GM23248 (cell line): ENCODE measurements around the gene COL13A1. TPM values are rescaled to one million over a fixed set of nuclear protein-coding genes. Genes with fewer than 3 reads are reported as not detected.

Source experiments
- DNase-seq: peaks from one replicate; pipeline ENCODE4 v3.0.0-alpha.2; 2015
- H2AFZ ChIP-seq: fragments of 200-600 bp; sonication (generic); 2 replicates; pipeline ENCODE4 v1.6.1; 2016; ENCODE audit warnings: antibody characterized with exemption
- H3F3A ChIP-seq: fragments of 200-600 bp; sonication (generic); 2 replicates; pipeline ENCODE4 v1.6.1; 2016; ENCODE audit warnings: mild to moderate bottlenecking, antibody characterized with exemption, mixed run types; ENCODE audit not compliant: insufficient read depth
- H3K27ac ChIP-seq: fragments of 200-600 bp; sonication (generic); 2 replicates; pipeline ENCODE4 v1.5.1; 2016; ENCODE audit warnings: mild to moderate bottlenecking
- H3K27me3 ChIP-seq: fragments of 200-600 bp; sonication (generic); replicated peaks from 2 replicates; pipeline ENCODE4 v1.6.1; 2016; ENCODE audit warnings: mild to moderate bottlenecking; ENCODE audit not compliant: insufficient read depth
- H3K36me3 ChIP-seq: fragments of 200-600 bp; sonication (generic); 2 replicates; pipeline ENCODE4 v1.6.1; 2016; ENCODE audit warnings: low read depth, mild to moderate bottlenecking
- H3K4me1 ChIP-seq: fragments of 200-600 bp; sonication (generic); 2 replicates; pipeline ENCODE4 v1.6.1; 2016; ENCODE audit warnings: mild to moderate bottlenecking; ENCODE audit not compliant: insufficient read depth
- H3K4me2 ChIP-seq: fragments of 200-600 bp; sonication (generic); one replicate; pipeline ENCODE4 v1.6.1; 2016; ENCODE audit warnings: mild to moderate bottlenecking; ENCODE audit not compliant: unreplicated experiment
- H3K4me3 ChIP-seq: fragments of 200-600 bp; sonication (generic); 2 replicates; pipeline ENCODE4 v1.5.1; 2016; ENCODE audit warnings: mild to moderate bottlenecking
- H3K79me2 ChIP-seq: fragments of 200-600 bp; sonication (generic); 2 replicates; pipeline ENCODE4 v1.6.1; 2016; ENCODE audit warnings: mild to moderate bottlenecking; ENCODE audit not compliant: insufficient read depth
- H3K9ac ChIP-seq: fragments of 200-600 bp; sonication (generic); 2 replicates; pipeline ENCODE4 v1.6.1; 2016; ENCODE audit warnings: mild to moderate bottlenecking
- H3K9me2 ChIP-seq: fragments of 200-600 bp; sonication (generic); 2 replicates; pipeline ENCODE4 v1.6.1; 2016; ENCODE audit warnings: mixed run types, mild to moderate bottlenecking, moderate library complexity; ENCODE audit not compliant: insufficient read depth
- H3K9me3 ChIP-seq: fragments of 200-600 bp; sonication (generic); one replicate; pipeline ENCODE4 v1.6.1; 2017; ENCODE audit warnings: low read depth
- H4K20me1 ChIP-seq: fragments of 200-600 bp; sonication (generic); 2 replicates; pipeline ENCODE4 v1.6.0; 2016; ENCODE audit not compliant: insufficient read depth
- EZH2 ChIP-seq: fragments of 200-600 bp; sonication (generic); IDR thresholded peaks from 2 replicates; pipeline ENCODE4 v1.6.1; 2018; ENCODE audit warnings: antibody characterized with exemption, mild to moderate bottlenecking; ENCODE audit not compliant: insufficient read depth, poor library complexity, severe bottlenecking
- EZH2phosphoT487 ChIP-seq: fragments of 200-600 bp; sonication (generic); IDR thresholded peaks from 2 replicates; pipeline ENCODE4 v1.6.1; 2018; ENCODE audit warnings: antibody characterized with exemption, moderate library complexity, mild to moderate bottlenecking, low read depth; ENCODE audit not compliant: insufficient read depth
- WGBS, 2 experiments: methylation state at CpG; one replicate each; pipeline ENCODE4 v1.1.6; 2015 to 2017; ENCODE audit warnings: low lambda C conversion rate in 2 of 2, low coverage in 1 of 2; ENCODE audit errors: missing lambda C conversion rate in 2 of 2; 5-methylcytosine and 5-hydroxymethylcytosine counted together
- in situ Hi-C: fragments of 300-500 bp; cut with MboI; formaldehyde crosslinking; loops from 2 replicates; pipeline ENCODE4 v1.15.0; 2020
- polyA plus RNA-seq: library from polyadenylated mRNA; unstranded; fragments of >200 nt; fragmentation: Nextera tagmentation; extraction: Ambion mirVana; gene quantifications from 2 replicates; pipeline ENCODE4 v1.2.1, GENCODE V29; 2016
- total RNA-seq: library from RNA; depleted of rRNA; stranded (reverse); fragments of >200 nt; shearing (Covaris generic); gene quantifications from 2 replicates; pipeline ENCODE4 v1.2.3, GENCODE V29; 2014

COL13A1 gene
- total and polyA plus RNA-seq, 2 experiments from 2014 or later, result 12.8 to 17.3 TPM

DNA sequence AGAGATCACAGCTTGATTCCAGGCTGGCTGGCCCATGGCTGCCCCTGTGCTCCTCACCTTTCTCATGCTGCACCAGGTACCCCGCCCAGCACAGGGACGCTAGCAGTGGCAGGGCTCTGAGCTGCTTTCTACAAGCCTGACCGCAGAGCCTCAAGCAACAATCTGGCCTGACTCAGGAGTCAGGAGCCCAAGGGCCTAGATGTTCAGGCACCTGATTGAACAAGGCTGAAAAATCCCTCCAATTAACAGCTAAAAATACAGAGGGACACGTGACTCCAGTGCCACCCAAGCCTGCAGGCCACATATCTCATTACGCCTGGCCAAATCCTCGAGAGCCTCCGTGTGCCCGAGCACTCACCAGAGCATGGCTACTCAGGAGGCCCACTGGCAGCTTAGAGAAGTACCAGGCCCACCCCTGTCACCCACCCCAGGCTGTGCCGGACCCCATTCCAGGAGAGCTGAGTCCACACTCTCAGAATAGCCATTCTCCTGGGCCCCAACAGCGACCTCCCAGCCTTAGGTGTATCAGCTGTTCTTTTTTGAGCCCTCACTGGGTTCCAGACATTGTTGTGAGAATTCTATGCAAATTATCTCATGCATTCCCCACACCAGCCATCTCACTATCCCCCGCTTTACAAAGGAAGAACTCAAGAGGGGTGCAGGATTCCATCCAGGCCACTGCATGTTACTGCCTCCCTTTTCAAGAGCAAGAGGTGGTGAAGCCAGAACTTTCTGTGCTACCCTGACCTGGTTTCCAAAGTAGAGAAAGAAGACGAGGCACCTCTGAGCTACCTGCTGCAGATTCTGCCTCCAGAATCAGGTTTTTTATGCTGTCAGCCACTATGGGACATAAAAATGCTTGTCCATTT, 98.3 kb downstream of the COL13A1 start:
- TF ChIP-seq EZH2phosphoT487, result no peak
- no peak for TF ChIP-seq EZH2
- no peaks in the 10 kb centered on the region for H3K9me3 ChIP-seq
- no peak for DNase-seq
- H2AFZ ChIP-seq, result no peak overlapping the region
- H3K27me3 ChIP-seq, result no peaks in the 10 kb centered on the region
- 94 to 96% methylated on average over 12 of the region's 12 CpGs for WGBS, 2 experiments
- H3F3A ChIP-seq, result 0 out of 2 replicates have a peak, but pooled peaks cover 5% of the 10 kb centered on the region
- no peaks in the 10 kb centered on the region for H3K36me3 ChIP-seq
- H3K4me1 ChIP-seq, result peaks cover 16% of the 10 kb centered on the region
- H3K27ac ChIP-seq, result no peak overlapping the region
- H3K9ac ChIP-seq, result no peak overlapping the region
- H3K9me2 ChIP-seq, result no peaks in the 10 kb centered on the region
- no peaks in the 10 kb centered on the region for H4K20me1 ChIP-seq
- no peak overlapping the region for H3K4me2 ChIP-seq
- H3K4me3 ChIP-seq, result no peak overlapping the region
- H3K79me2 ChIP-seq, result no peaks in the 10 kb centered on the region
- in situ Hi-C loops, result no loop called here

DNA sequence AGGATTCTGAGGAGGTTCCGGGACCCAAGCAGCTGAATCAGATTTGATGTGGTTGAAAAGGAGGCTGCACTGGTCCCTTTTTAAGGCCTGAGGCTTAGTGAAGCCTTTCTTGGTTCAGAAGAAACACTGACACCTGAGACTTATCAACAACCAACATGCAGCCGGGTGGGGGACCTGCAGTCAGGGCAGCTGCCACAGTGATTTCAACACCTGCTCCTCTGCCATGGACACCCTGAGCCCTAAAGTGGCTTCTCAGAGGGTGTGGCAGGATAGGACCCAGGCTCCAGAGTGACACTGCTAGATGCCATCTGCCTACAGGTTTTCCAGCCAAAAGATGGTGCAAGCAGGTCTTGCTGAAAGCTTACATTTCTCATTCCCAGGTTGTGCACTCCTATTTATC, 99.3 kb downstream of the COL13A1 start:
- in situ Hi-C loops, result no loop called here
- Histone ChIP-seq H3K4me3 (no peak overlapping the region), H3K79me2 (no peaks in the 10 kb centered on the region)

DNA sequence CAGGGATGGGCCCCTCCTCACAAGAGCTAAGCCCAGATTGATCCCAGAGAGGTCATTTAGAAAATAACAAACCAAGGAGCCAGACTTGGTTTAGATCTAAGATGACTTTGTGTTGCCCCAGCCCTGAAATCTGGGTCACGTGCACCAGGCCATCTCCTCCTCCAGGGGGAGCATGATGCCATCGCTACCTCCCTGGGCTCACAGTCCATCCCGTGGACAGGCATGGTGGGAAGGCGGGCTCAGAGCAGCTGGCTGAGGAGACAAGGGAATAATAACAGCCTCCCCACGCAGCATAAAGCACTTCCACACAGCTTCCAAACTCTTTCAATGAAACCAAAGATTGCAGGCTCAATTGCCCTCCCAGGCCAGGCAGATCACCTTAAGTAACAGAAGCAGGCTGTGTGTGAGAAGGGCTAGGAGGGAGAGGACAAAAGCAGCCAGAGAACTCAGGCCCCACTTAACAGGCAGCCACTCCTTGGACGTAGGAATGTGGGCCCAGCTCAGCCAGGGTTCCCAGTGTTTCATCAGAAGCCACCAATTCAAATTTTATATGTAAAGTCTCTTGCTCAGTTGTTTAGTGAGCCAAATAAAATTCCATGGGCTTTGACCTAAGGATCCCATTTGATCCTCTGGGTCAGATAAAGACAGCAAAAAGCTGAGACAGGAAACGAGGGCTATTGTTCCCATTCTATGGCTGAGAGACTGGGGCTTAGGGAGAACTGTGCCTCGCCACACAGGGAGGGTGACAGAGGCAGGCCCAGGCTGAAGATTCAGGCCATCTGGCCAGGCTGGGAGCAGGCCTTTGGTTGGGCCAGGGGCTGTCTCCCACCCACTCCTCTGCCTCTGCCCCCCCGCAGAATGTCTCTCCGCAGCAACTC, 100.2 kb downstream of the COL13A1 start:
- in situ Hi-C loops, result no loop called here
- H3F3A ChIP-seq, result no peaks in the 10 kb centered on the region

More for the DNA sequence above, 99.3 kb downstream of the COL13A1 start:
- Histone ChIP-seq H4K20me1 (no peaks in the 10 kb centered on the region), H3K36me3 (no peaks in the 10 kb centered on the region), H3K27me3 (no peaks in the 10 kb centered on the region), H3K27ac (no peak overlapping the region), H3K4me1 (peaks cover 9% of the 10 kb centered on the region), H3K9me3 (no peaks in the 10 kb centered on the region), H3K9ac (no peak overlapping the region), H3K9me2 (no peaks in the 10 kb centered on the region), H3F3A (0 out of 2 replicates have a peak, but pooled peaks cover 5% of the 10 kb centered on the region), H2AFZ (no peak overlapping the region), H3K4me2 (no peak overlapping the region)
- TF ChIP-seq EZH2 (no peak), EZH2phosphoT487 (no peak)
- no peak for DNase-seq
- WGBS, 2 experiments, result 96 to 97% methylated on average over 2 of the region's 2 CpGs

DNA sequence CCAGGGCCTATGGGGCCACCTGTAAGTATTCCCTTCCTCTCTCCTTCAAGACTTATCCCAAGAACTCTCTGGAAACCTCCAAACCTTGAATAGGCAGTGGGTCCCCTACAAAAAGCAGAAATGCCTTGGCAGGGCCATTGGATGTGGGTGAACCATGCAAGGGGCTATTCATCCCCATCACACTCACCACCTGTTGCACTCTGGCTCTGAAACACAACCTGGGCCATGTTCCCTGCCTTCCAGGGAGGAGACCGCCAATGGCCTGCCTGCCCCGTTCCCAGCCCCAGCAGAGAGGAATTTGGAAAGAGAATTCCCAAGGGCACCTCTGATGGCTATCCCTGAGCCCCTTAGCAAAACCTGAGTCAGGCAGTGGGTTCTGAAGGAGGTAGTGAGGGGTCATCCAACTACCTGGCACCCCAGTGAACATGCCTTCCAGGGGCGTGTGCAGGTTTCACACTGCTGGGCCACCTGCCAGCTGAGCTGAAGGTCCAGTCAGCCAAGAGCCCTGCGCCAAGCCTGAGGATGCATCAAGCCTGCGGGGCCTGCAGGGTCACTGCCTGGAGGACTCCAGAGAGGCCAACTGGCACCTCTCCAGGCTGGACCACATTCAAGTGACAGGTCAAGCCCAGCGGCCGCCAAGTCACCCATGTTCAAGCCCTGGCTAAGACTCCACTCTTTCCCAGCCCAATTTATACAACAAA, 101.3 kb downstream of the COL13A1 start:
- H3K36me3 ChIP-seq, result no peaks in the 10 kb centered on the region
- DNase-seq, result no peak
- TF ChIP-seq EZH2 (no peak), EZH2phosphoT487 (no peak)
- in situ Hi-C loops, result no loop called here
- no peaks in the 10 kb centered on the region for H3K9me3 ChIP-seq
- H3F3A ChIP-seq, result no peaks in the 10 kb centered on the region
- no peaks in the 10 kb centered on the region for H4K20me1 ChIP-seq
- H3K9me2 ChIP-seq, result no peaks in the 10 kb centered on the region
- no peaks in the 10 kb centered on the region for H3K27me3 ChIP-seq
- no peaks in the 10 kb centered on the region for H3K79me2 ChIP-seq
- no peak overlapping the region for H3K27ac ChIP-seq
- no peak overlapping the region for H2AFZ ChIP-seq
- 80 to 82% methylated on average over 7 of the region's 7 CpGs for WGBS, 2 experiments
- no peak overlapping the region for H3K4me2 ChIP-seq
- no peak overlapping the region for H3K4me3 ChIP-seq
- H3K9ac ChIP-seq, result no peak overlapping the region
- H3K4me1 ChIP-seq, result no peaks in the 10 kb centered on the region

More for the DNA sequence above, 100.2 kb downstream of the COL13A1 start:
- H3K4me3 ChIP-seq, result no peak overlapping the region
- 0 out of 2 replicates have a peak overlapping the region, but pooled peaks have one; percentile 28 for H2AFZ ChIP-seq
- DNase-seq, result peak; percentile 76
- peaks cover under 1% of the 10 kb centered on the region; the same call in 1 of the 2 replicates for H3K4me1 ChIP-seq
- no peak overlapping the region for H3K9ac ChIP-seq
- no peak overlapping the region for H3K27ac ChIP-seq
- no peak overlapping the region for H3K4me2 ChIP-seq
- no peaks in the 10 kb centered on the region for H3K36me3 ChIP-seq
- no peaks in the 10 kb centered on the region for H3K79me2 ChIP-seq
- no peaks in the 10 kb centered on the region for H3K9me3 ChIP-seq
- TF ChIP-seq EZH2phosphoT487 (no peak), EZH2 (no peak)
- H3K27me3 ChIP-seq, result no peaks in the 10 kb centered on the region
- 60 to 63% methylated on average over 9 to 10 of the region's 10 CpGs for WGBS, 2 experiments
- H3K9me2 ChIP-seq, result no peaks in the 10 kb centered on the region
- H4K20me1 ChIP-seq, result no peaks in the 10 kb centered on the region
